ENCODE results near the gene DSG3. TPM values are rescaled to one million over a fixed set of nuclear protein-coding genes. Genes with fewer than 3 reads are reported as not detected.

DSG3 gene
- total and polyA plus RNA-seq, 2 of the 8 experiments (the other 6 are each of a cell fraction or from before 2014, with no cell fraction given), result 0.03 to 0.07 TPM

DNA sequence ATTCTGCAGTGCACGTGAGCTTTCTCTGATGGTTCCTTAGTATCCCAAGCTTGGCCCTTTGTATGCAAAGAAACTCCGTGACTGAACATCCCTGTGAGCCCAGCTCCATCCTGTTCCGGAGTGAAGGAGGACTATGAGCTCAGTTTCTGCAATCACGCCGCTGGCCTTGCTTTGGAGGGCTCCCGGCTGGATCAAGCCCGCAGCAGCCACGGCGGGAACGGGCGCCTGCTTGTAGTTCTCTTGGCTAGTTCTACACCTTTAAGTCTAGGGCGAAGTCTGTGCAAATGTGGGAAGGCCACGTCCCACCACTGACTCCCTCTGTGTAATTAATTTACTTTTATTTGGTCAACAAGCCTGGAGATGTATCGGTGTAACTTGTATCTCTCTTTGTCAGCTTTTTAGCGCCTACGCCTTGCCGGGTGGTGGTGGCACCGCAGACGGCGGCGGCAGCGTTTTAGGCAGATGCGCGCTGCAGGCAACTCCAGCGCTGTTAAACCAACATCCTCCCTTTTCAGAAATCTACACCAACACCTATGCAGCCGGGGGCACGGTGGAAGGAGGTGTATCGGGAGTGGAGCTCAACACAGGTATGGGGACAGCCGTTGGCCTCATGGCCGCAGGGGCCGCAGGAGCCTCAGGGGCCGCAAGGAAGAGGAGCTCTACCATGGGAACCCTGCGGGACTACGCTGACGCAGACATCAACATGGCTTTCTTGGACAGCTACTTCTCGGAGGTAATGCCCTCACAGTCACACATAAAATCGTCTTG, 36.6 kb upstream of the DSG3 start (continued):
- TF ChIP-seq, protein P1, sequence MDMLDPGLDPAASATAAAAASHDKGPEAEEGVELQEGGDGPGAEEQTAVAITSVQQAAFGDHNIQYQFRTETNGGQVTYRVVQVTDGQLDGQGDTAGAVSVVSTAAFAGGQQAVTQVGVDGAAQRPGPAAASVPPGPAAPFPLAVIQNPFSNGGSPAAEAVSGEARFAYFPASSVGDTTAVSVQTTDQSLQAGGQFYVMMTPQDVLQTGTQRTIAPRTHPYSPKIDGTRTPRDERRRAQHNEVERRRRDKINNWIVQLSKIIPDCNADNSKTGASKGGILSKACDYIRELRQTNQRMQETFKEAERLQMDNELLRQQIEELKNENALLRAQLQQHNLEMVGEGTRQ (IDR thresholded peaks at IDR 0.05; ENCODE audit: low read length), result no peak
- no peak for TF ChIP-seq EGR1 (IDR thresholded peaks at IDR 0.05; ENCODE audit: borderline replicate concordance, low read depth, low read length)
- TF ChIP-seq TCF12 (IDR thresholded peaks at IDR 0.05; ENCODE audit: low read depth, low read length), result no peak
- TF ChIP-seq NRF1 (IDR thresholded peaks at IDR 0.05; ENCODE audit: low read depth, low read length), result no peak
- TF ChIP-seq RNF2 (IDR thresholded peaks at IDR 0.05; ENCODE audit: borderline replicate concordance, low read depth, low read length, missing control alignments, poor library complexity, severe bottlenecking), result no peak

Measured in H1 (cell line).